MCF 10A (cell line): ENCODE results near the gene CCDC24. TPM values are rescaled to one million over a fixed set of nuclear protein-coding genes. Genes with fewer than 3 reads are reported as not detected.
A peak's percentile ranks its signal among the peaks of the same experiment; 100 is the strongest.

ENCODE experiments used
- BruUV-seq: library from RNA; stranded (reverse); fragments of 400-500 nt; replicated peaks from 2 replicates; lab custom pipeline; 2021; lab: Mats Ljungman, UMichigan
- CTCF ChIA-PET: fragments of 300-600 bp; sonication (Branson Sonifier 250); formaldehyde crosslinking; extraction: SDS; loops from one replicate; lab custom pipeline; 2021; ENCODE audit warnings: antibody characterized with exemption, inconsistent platforms; lab: Yijun Ruan, JAX
- POLR2A ChIA-PET: fragments of 300-600, 350-650 bp; sonication (Branson Sonifier 250); formaldehyde crosslinking; extraction: SDS; loops from one replicate; lab custom pipeline; 2020; ENCODE audit warnings: antibody characterized with exemption, inconsistent platforms; lab: Yijun Ruan, JAX
- DNase-seq: peaks from one replicate; pipeline ENCODE4 v3.0.0-alpha.2; 2018; ENCODE audit not compliant: unreplicated experiment
- H3K27ac Mint-ChIP-seq: one replicate; pipeline ENCODE4 v1.8.0; 2022; ENCODE audit warnings: mild to moderate bottlenecking, low read depth, mixed read lengths; ENCODE audit not compliant: unreplicated experiment
- H3K27me3 Mint-ChIP-seq: one replicate; pipeline ENCODE4 v1.8.0; 2022; ENCODE audit warnings: mixed read lengths; ENCODE audit not compliant: insufficient read depth, unreplicated experiment
- H3K36me3 Mint-ChIP-seq: one replicate; pipeline ENCODE4 v1.8.0; 2022; ENCODE audit warnings: mild to moderate bottlenecking, moderate library complexity, mixed read lengths; ENCODE audit not compliant: insufficient read depth, unreplicated experiment
- H3K4me1 Mint-ChIP-seq: one replicate; pipeline ENCODE4 v1.8.0; 2022; ENCODE audit warnings: mixed read lengths; ENCODE audit not compliant: insufficient read depth, unreplicated experiment
- H3K4me3 Mint-ChIP-seq: one replicate; pipeline ENCODE4 v1.8.0; 2022; ENCODE audit warnings: mild to moderate bottlenecking, moderate library complexity, mixed read lengths; ENCODE audit not compliant: unreplicated experiment
- H3K9me3 Mint-ChIP-seq: one replicate; pipeline ENCODE4 v1.8.0; 2022; ENCODE audit warnings: mixed read lengths; ENCODE audit not compliant: unreplicated experiment
- intact Hi-C: fragments of 100-400 bp; cut with micrococcal nuclease; formaldehyde crosslinking; loops from 2 replicates; pipeline ENCODE4 v1.14.1; 2022
- total RNA-seq: library from RNA; stranded (reverse); gene quantifications from 2 replicates; pipeline ENCODE4 v1.2.3, GENCODE V29; 2022
- TF ChIP-seq, protein P1 (sequence below): fragments of 200-600 bp; IDR thresholded peaks from one replicate; pipeline ENCODE4 v1.8.0; 2022; ENCODE audit warnings: antibody characterized with exemption, mild to moderate bottlenecking; ENCODE audit not compliant: unreplicated experiment

The CCDC24 gene
- total RNA-seq, 1 experiment from 2014 or later, result 4.8 TPM

DNA sequence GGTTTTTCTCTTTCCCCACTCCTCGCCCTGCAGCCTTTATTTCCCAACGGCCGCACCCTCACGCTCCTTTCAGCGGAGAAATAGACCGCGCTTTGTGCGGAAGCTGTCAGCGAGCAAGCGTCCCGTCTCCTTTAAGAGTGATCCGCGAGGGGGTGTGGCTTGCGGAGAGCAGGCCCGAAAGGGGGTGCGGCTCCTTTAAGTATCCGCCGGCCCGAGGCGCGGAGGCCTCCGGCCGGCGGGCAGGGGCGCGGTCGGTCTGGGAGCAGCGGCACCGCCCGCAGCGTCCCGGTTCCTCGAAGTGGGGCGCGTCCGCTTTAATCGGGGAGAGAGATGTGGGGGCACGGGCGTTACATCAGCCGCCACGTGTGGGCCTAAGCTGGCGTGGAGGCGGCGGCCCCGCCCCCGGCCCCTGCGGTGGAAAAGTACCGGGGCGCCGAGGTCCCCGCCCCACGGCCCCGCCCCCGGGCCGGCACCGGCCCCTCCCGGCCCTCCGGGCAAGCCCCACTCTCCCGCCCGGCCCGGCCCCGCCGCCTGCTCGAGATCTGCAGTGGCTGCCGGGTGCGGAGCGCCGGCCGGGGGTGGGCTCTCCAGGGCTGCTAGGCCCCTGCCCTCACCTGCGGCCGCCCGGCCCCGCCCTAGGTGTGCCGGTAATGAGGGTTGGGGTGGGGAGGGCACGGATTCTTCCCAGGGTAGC lies 38.7 kb downstream of the CCDC24 start:
- H3K4me3 Mint-ChIP-seq, result peak overlapping the region; percentile 80
- peaks cover 27% of the 10 kb centered on the region for H3K4me1 Mint-ChIP-seq
- ChIA-PET POLR2A (interaction anchor here (0.6 to 2.1 kb wide), 6 partner anchors 11 to 379 kb away, joined by 3 to 6 read pairs (median 4); partner anchors contain the start of genes ATP6V0B and KDM4A), CTCF (interaction anchor here (0.6 to 16.5 kb wide), 4 partner anchors 13 to 269 kb away, joined by 3 to 218 read pairs (median 6); no protein-coding TSS in a partner anchor)
- TF ChIP-seq, protein P1, sequence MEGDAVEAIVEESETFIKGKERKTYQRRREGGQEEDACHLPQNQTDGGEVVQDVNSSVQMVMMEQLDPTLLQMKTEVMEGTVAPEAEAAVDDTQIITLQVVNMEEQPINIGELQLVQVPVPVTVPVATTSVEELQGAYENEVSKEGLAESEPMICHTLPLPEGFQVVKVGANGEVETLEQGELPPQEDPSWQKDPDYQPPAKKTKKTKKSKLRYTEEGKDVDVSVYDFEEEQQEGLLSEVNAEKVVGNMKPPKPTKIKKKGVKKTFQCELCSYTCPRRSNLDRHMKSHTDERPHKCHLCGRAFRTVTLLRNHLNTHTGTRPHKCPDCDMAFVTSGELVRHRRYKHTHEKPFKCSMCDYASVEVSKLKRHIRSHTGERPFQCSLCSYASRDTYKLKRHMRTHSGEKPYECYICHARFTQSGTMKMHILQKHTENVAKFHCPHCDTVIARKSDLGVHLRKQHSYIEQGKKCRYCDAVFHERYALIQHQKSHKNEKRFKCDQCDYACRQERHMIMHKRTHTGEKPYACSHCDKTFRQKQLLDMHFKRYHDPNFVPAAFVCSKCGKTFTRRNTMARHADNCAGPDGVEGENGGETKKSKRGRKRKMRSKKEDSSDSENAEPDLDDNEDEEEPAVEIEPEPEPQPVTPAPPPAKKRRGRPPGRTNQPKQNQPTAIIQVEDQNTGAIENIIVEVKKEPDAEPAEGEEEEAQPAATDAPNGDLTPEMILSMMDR, result no peak
- BruUV-seq, result no TSS peak
- no peaks in the 10 kb centered on the region for H3K27me3 Mint-ChIP-seq
- peaks cover 6% of the 10 kb centered on the region for H3K36me3 Mint-ChIP-seq
- intact Hi-C loops, result no loop called here
- no peaks in the 10 kb centered on the region for H3K9me3 Mint-ChIP-seq
- H3K27ac Mint-ChIP-seq, result peak overlapping the region; percentile 99
- peak; percentile 90 for DNase-seq

DNA sequence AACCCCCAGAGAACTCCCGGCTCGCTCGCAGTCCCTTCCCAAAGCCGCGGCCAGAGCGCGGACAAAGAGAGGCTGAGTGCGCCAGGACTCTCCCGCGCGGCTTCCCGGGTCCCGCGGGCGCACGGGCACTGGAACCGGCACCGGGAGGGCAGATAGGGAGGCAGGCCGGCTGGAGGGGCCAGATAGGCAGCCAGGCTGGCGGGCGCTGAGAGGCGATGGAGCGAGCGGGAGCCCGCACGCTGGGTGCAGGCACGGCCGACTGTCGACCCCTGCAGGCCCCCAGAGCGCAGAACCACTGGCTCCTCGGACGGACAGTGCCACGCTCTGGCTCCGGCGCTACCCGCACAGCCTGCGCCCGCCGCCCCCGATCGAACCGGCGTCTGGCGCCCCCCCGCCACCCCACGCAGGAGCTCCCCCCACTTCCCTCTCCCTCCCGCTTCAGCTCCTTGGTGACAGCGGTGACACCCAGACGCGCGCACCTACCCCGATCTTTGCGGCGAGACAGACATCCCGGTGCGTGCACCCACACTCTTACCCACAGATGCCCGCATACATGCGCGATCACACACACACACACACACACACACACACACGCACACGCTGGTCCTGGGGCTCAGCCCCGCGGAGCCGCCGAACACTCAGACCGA lies 39.3 kb downstream of the CCDC24 start:
- BruUV-seq, result TSS peak; percentile 34
- TF ChIP-seq, protein P1, result no peak
- Mint-ChIP-seq H3K27me3 (no peaks in the 10 kb centered on the region), H3K9me3 (no peaks in the 10 kb centered on the region), H3K4me1 (peaks cover 25% of the 10 kb centered on the region), H3K4me3 (peak overlapping the region; percentile 80), H3K36me3 (no peaks in the 10 kb centered on the region), H3K27ac (no peak overlapping the region)
- intact Hi-C loops, result no loop called here
- DNase-seq, result peak; percentile 58
- CTCF ChIA-PET, result interaction anchor here (0.6 to 16.5 kb wide), 4 partner anchors 12 to 270 kb away, joined by 3 to 218 read pairs (median 4); no protein-coding TSS in a partner anchor
- POLR2A ChIA-PET, result interaction anchor here (0.6 to 2.1 kb wide), 7 partner anchors 11 to 380 kb away, joined by 3 to 6 read pairs (median 4); partner anchors contain the start of genes ATP6V0B and KDM4A

DNA sequence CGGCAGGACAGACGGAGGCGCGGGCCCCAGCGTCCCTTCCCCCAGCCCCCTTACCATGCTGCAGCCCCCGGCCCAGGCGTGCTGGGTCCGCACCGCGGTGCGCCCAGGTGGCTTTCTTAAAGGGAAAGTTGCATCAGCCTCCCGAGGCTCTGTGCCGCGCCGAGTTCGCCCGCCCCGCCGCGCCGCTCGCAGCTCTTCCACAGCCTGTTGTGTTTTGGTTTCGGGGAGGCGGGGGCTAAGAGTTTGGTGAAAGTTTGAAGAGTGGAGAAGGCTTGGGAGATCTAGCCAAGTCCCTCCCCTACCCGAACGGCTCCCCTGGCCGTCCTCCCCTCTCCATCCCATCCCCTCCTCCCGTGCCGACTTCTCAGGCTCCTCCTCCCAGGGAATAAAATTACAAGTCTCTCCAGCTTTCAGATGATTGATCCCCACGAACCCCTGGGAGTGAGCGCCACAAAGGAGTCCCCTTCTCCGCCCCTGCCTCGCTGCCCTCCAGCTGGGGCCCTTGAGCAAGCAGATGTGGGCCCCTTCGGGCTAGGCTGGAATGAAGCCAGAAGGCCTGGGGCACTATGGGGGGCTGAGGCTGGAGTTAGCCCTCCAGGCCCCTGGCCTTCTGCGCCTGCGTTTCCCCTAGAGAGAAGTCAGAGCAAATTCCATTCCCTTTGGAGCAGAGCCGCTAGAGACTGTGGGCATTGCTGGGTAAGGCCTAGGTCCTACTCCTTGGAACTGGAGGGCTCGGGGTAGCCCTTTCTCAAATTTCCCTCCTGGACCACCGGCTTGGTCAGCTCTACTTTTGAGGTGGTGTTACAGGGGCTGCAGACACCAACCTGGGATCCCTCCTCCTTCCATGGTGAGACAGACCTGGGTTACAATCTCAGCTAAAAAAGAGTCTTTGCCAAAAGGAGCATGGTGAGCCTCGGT lies 40.1 kb downstream of the CCDC24 start, which contains the start of gene SLC6A9:
Gene SLC6A9, minus strand, starts transcription at position 211 of the 918 bp plus-strand sequence. CDS start 7,185 bp downstream, outside the sequence.
- no TSS peak for BruUV-seq
- no peaks in the 10 kb centered on the region for H3K9me3 Mint-ChIP-seq
- no peaks in the 10 kb centered on the region for H3K27me3 Mint-ChIP-seq
- DNase-seq, result peak; percentile 85
- POLR2A ChIA-PET, result interaction anchor here (0.6 to 2.1 kb wide), 6 partner anchors 10 to 319 kb away, joined by 3 to 6 read pairs (median 4); partner anchors contain the start of gene ATP6V0B
- TF ChIP-seq, protein P1, result no peak
- H3K27ac Mint-ChIP-seq, result no peak within 1 kb of the TSS
- intact Hi-C loops, result no loop called here
- peaks cover 28% of the 10 kb centered on the region for H3K4me1 Mint-ChIP-seq
- CTCF ChIA-PET, result interaction anchor here (0.7 to 16.5 kb wide), 6 partner anchors 11 to 268 kb away, joined by 3 to 218 read pairs (median 4); no protein-coding TSS in a partner anchor
- H3K36me3 Mint-ChIP-seq, result no peaks in the 10 kb centered on the region
- peak within 1 kb of the TSS; percentile 80 for H3K4me3 Mint-ChIP-seq
